IMR-90 (cell line): ENCODE measurements around the gene BACH1. TPM values are rescaled to one million over a fixed set of nuclear protein-coding genes. Genes with fewer than 3 reads are reported as not detected.
A peak's percentile ranks its signal among the peaks of the same experiment; 100 is the strongest.

ENCODE experiments used
- ATAC-seq: fragments of 200-7000 bp; cut with Tn5 transposase; 2 replicates; pipeline ENCODE4 v1.9.1; 2020; ENCODE audit warnings: low read depth, mild to moderate bottlenecking, moderate library complexity
- BruUV-seq: library from RNA; stranded (reverse); fragments of 400-500 nt; replicated peaks from 2 replicates; lab custom pipeline; 2021; lab: Mats Ljungman, UMichigan
- CTCF ChIA-PET: fragments of 300-600 bp; formaldehyde crosslinking; extraction: SDS; loops from one replicate; lab custom pipeline; 2021; ENCODE audit warnings: antibody characterized with exemption; lab: Yijun Ruan, JAX
- POLR2A ChIA-PET: fragments of 300-600 bp; sonication (Branson Sonifier 250); formaldehyde crosslinking; loops from one replicate; lab custom pipeline; 2022; ENCODE audit warnings: antibody characterized with exemption; ENCODE audit not compliant: unreplicated experiment; lab: Charles Lee
- DNase-seq: peaks from one replicate; pipeline ENCODE4 v3.0.0; 2013
- H2AFZ ChIP-seq: replicated peaks from 2 replicates; pipeline ENCODE3; 2013; ENCODE audit warnings: low read length, mild to moderate bottlenecking; ENCODE audit not compliant: poor library complexity
- H2AK5ac ChIP-seq: 2 replicates; pipeline ENCODE4 v1.6.1; 2013; ENCODE audit warnings: low read depth, low read length, inconsistent platforms
- H2AK9ac ChIP-seq: replicated peaks from 2 replicates; pipeline ENCODE3; 2013; ENCODE audit warnings: mild to moderate bottlenecking, low read depth, low read length, moderate library complexity; ENCODE audit not compliant: poor library complexity
- H2BK120ac ChIP-seq: 2 replicates; pipeline ENCODE4 v1.6.1; 2013; ENCODE audit warnings: low read depth, low read length, inconsistent platforms
- H2BK15ac ChIP-seq: 3 replicates; pipeline ENCODE4 v1.6.1; 2013; ENCODE audit warnings: low read depth, low read length, inconsistent platforms
- H2BK20ac ChIP-seq: 2 replicates; pipeline ENCODE4 v1.6.1; 2013; ENCODE audit warnings: low read depth, mild to moderate bottlenecking, inconsistent platforms, low read length, moderate library complexity
- H2BK5ac ChIP-seq: 2 replicates; pipeline ENCODE4 v1.6.1; 2013; ENCODE audit warnings: mild to moderate bottlenecking, low read depth, low read length, inconsistent platforms; ENCODE audit not compliant: poor library complexity, severe bottlenecking
- H3K14ac ChIP-seq: replicated peaks from 2 replicates; pipeline ENCODE4 v1.6.1; 2013; ENCODE audit warnings: low read depth, low read length, inconsistent platforms
- H3K18ac ChIP-seq: 2 replicates; pipeline ENCODE4 v1.6.1; 2013; ENCODE audit warnings: low read depth, low read length, control low read depth
- H3K23ac ChIP-seq: 2 replicates; pipeline ENCODE4 v1.6.1; 2013; ENCODE audit warnings: low read depth, low read length, inconsistent platforms
- H3K27ac ChIP-seq: 2 replicates; pipeline ENCODE4 v1.5.1; 2013; ENCODE audit warnings: mild to moderate bottlenecking, control low read depth, low read length; ENCODE audit not compliant: insufficient read depth
- H3K27me3 ChIP-seq: 2 replicates; pipeline ENCODE4 v1.6.1; 2013; ENCODE audit warnings: low read length; ENCODE audit not compliant: control insufficient read depth, insufficient read depth
- H3K36me3 ChIP-seq: 2 replicates; pipeline ENCODE4 v1.6.1; 2013; ENCODE audit warnings: low read length, mixed read lengths; ENCODE audit not compliant: control insufficient read depth, insufficient read depth
- H3K4ac ChIP-seq: 2 replicates; pipeline ENCODE4 v1.6.1; 2013; ENCODE audit warnings: low read depth, low read length, inconsistent platforms
- H3K4me1 ChIP-seq: 2 replicates; pipeline ENCODE4 v1.6.1; 2013; ENCODE audit warnings: low read length, mixed read lengths; ENCODE audit not compliant: control insufficient read depth, insufficient read depth
- H3K4me2 ChIP-seq: 2 replicates; pipeline ENCODE4 v1.6.1; 2013; ENCODE audit warnings: low read depth, mild to moderate bottlenecking, control low read depth, low read length, moderate library complexity
- H3K4me3 ChIP-seq: 2 replicates; pipeline ENCODE4 v1.5.1; 2013; ENCODE audit warnings: low read depth, mild to moderate bottlenecking, control low read depth, low read length, moderate library complexity; ENCODE audit not compliant: insufficient read depth
- H3K56ac ChIP-seq: 2 replicates; pipeline ENCODE4 v1.6.1; 2013; ENCODE audit warnings: low read length, inconsistent platforms; ENCODE audit not compliant: insufficient read depth; ENCODE audit errors: extremely low read depth
- H3K79me1 ChIP-seq, 2 experiments: 2 replicates each; pipeline ENCODE4 v1.6.1; 2013; ENCODE audit warnings: low read length in 2 of 2, inconsistent platforms in 1 of 2, low read depth in 1 of 2
- H3K9ac ChIP-seq: 2 replicates; pipeline ENCODE4 v1.6.1; 2013; ENCODE audit warnings: low read depth, low read length, control low read depth
- H3K9me1 ChIP-seq: 2 replicates; pipeline ENCODE4 v1.6.1; 2013; ENCODE audit warnings: low read length, inconsistent platforms; ENCODE audit not compliant: insufficient read depth
- H3K9me3 ChIP-seq: 2 replicates; pipeline ENCODE4 v1.6.1; 2013; ENCODE audit warnings: low read length; ENCODE audit not compliant: control insufficient read depth, insufficient read depth
- H4K20me1 ChIP-seq: 2 replicates; pipeline ENCODE4 v1.6.1; 2013; ENCODE audit warnings: low read length, inconsistent platforms; ENCODE audit not compliant: insufficient read depth
- H4K5ac ChIP-seq: 2 replicates; pipeline ENCODE4 v1.6.1; 2013; ENCODE audit warnings: mild to moderate bottlenecking, low read depth, low read length, control low read depth
- H4K8ac ChIP-seq, 2 experiments: 2 replicates each; pipeline ENCODE4 v1.6.1; 2013; ENCODE audit warnings: low read depth in 2 of 2, low read length in 2 of 2, control low read depth in 1 of 2, inconsistent platforms in 1 of 2
- H4K91ac ChIP-seq: 2 replicates; pipeline ENCODE4 v1.6.1; 2013; ENCODE audit warnings: low read depth, low read length, inconsistent platforms; ENCODE audit not compliant: insufficient read depth
- BHLHE40 ChIP-seq: fragments of 150-350 bp; IDR thresholded peaks from 2 replicates; pipeline ENCODE4 v1.6.1; 2016; ENCODE audit warnings: mild to moderate bottlenecking, low read depth, low read length
- CEBPB ChIP-seq: IDR thresholded peaks from 2 replicates; pipeline ENCODE4 v1.6.1; 2012; ENCODE audit warnings: low read depth, low read length, improper control_type of control experiment
- MAFK ChIP-seq: IDR thresholded peaks from 2 replicates; pipeline ENCODE4 v1.6.1; 2012; ENCODE audit warnings: low read depth, low read length, improper control_type of control experiment
- MAZ ChIP-seq: IDR thresholded peaks from 2 replicates; pipeline ENCODE4 v1.6.1; 2012; ENCODE audit warnings: low read depth, mild to moderate bottlenecking, low read length, improper control_type of control experiment, moderate library complexity, borderline replicate concordance
- MXI1 ChIP-seq: IDR thresholded peaks from 2 replicates; pipeline ENCODE4 v1.6.1; 2012; ENCODE audit warnings: low read depth, mild to moderate bottlenecking, low read length, moderate library complexity, borderline replicate concordance
- NFE2L2 ChIP-seq: fragments of 150-350 bp; IDR thresholded peaks from 2 replicates; pipeline ENCODE4 v1.6.1; 2016; ENCODE audit warnings: low read depth, mild to moderate bottlenecking, low read length
- POLR2A ChIP-seq: IDR thresholded peaks from 2 replicates; pipeline ENCODE4 v1.6.1; 2012; ENCODE audit warnings: mild to moderate bottlenecking, low read depth, low read length
- RAD21 ChIP-seq: IDR thresholded peaks from 2 replicates; pipeline ENCODE4 v1.6.1; 2012; ENCODE audit warnings: low read length, improper control_type of control experiment
- RCOR1 ChIP-seq: IDR thresholded peaks from 2 replicates; pipeline ENCODE4 v1.6.1; 2012; ENCODE audit warnings: mild to moderate bottlenecking, low read length, improper control_type of control experiment; ENCODE audit not compliant: insufficient replicate concordance
- RFX5 ChIP-seq: IDR thresholded peaks from 2 replicates; pipeline ENCODE4 v1.8.0; 2012; ENCODE audit warnings: low read depth, mild to moderate bottlenecking, low read length, moderate library complexity
- SMC3 ChIP-seq: fragments of 150-350 bp; IDR thresholded peaks from 2 replicates; pipeline ENCODE4 v1.6.1; 2016; ENCODE audit warnings: low read depth, mild to moderate bottlenecking, antibody characterized with exemption, low read length, moderate library complexity
- WGBS, 2 experiments: methylation state at CpG; one replicate each; pipeline versions ENCODE4 v1.1.5 to v1.1.7; 2013; ENCODE audit warnings: missing lambda C conversion rate in 2 of 2; ENCODE audit not compliant: insufficient read length in 1 of 2; ENCODE audit errors: extremely low coverage in 2 of 2; 5-methylcytosine and 5-hydroxymethylcytosine counted together
- dilution Hi-C: fragments of 300-500 bp; cut with HindIII; formaldehyde crosslinking; loops from one replicate; pipeline ENCODE4 v1.14.3; 2018; ENCODE audit warnings: low sequenced_read_pairs; ENCODE audit not compliant: unreplicated experiment
- in situ Hi-C: fragments of 300-500 bp; cut with MboI; formaldehyde crosslinking; loops from 3 replicates; pipeline ENCODE4 v1.14.3; 2019; ENCODE audit warnings: low sequenced_read_pairs, inconsistent platforms, mixed read lengths
- intact Hi-C: fragments of 100-400 bp; cut with micrococcal nuclease; formaldehyde crosslinking; loops from 2 replicates; pipeline ENCODE4 v1.10.0; 2022
- polyA plus RNA-seq, 3 experiments: library from polyadenylated mRNA; depleted of rRNA; stranded (reverse); fragments of >200 nt; gene quantifications; 2 replicates each; pipeline ENCODE4 v1.2.3, GENCODE V29; 2012; ENCODE audit warnings: low replicate concordance in 1 of 3
- total RNA-seq: library from RNA; depleted of rRNA; stranded (reverse); fragments of >200 nt; gene quantifications from 2 replicates; pipeline ENCODE4 v1.2.3, GENCODE V29; 2012
- TF ChIP-seq, protein P1 (sequence below): fragments of 150-350 bp; IDR thresholded peaks from 2 replicates; pipeline ENCODE4 v1.6.1; 2017; ENCODE audit warnings: mild to moderate bottlenecking, antibody characterized with exemption, low read length, low read depth
- TF ChIP-seq, protein P2 (sequence below): fragments of 150-350 bp; IDR thresholded peaks from 2 replicates; pipeline ENCODE4 v1.6.1; 2016; ENCODE audit warnings: low read depth, mild to moderate bottlenecking, low read length, moderate library complexity, borderline replicate concordance

BACH1 gene
- total and polyA plus RNA-seq, 2 of the 4 experiments (the other 2 are of a cell fraction), result 23.1 to 108 TPM

DNA sequence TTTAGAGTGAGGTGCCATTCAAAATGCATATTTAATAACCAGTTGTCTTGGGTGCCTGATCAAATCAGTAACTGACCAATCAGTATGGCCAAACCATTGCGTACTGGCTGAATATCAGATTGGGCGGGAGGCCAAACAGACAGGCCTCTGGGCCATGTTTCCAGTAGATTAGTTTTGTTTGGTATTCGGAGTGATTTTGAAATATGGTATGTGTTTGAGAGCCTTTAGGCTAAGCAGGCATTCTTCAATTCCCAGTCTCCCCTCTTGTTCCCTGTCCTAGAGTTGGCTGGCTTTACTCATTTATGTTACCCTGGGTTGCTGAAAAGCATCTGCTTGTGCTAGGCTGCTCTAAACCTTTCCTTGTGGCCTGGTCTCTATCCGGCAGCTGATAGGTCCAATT is 80.1 kb downstream of the BACH1 start:
- Histone ChIP-seq H2AFZ (no peak overlapping the region), H3K27me3 (no peaks in the 10 kb centered on the region), H3K9me1 (peaks cover 6% of the 10 kb centered on the region; the same call in 1 of the 2 replicates), H4K8ac (peak overlapping the region in 1 of 2 experiments; percentile 23; a peak in 1 of 4 replicates), H2BK5ac (peak overlapping the region; percentile 54), H3K36me3 (no peaks in the 10 kb centered on the region), H4K91ac (peak overlapping the region; percentile 9; the same call in 1 of the 2 replicates), H3K27ac (peak overlapping the region; percentile 61; the same call in 1 of the 2 replicates), H3K18ac (peak overlapping the region; percentile 51; the same call in 1 of the 2 replicates), H2AK5ac (no peak overlapping the region), H3K23ac (no peak overlapping the region), H3K4me3 (no peak overlapping the region), H2BK20ac (no peak overlapping the region), H3K9ac (no peak overlapping the region), H3K4ac (peak overlapping the region; percentile 20; the same call in 1 of the 2 replicates), H4K5ac (peak overlapping the region; percentile 34; the same call in 1 of the 2 replicates), H2BK15ac (no peak overlapping the region), H3K14ac (no peak overlapping the region; the same call in 1 of the 2 replicates), H3K79me1 (peaks cover 5 to 20% of the 10 kb centered on the region in 2 experiments; a peak in 1 of 4 replicates), H2AK9ac (no peak overlapping the region), H3K56ac (no peak overlapping the region), H2BK120ac (peak overlapping the region; percentile 31; the same call in 1 of the 2 replicates), H3K9me3 (no peaks in the 10 kb centered on the region), H4K20me1 (no peaks in the 10 kb centered on the region), H3K4me2 (no peak overlapping the region), H3K4me1 (peaks cover 15% of the 10 kb centered on the region)
- CTCF ChIA-PET, result no interaction called here
- ATAC-seq, result peak; percentile 75
- dilution Hi-C loops, result no loop called here
- intact Hi-C loops, result no loop called here
- in situ Hi-C loops, result no loop called here
- no TSS peak for BruUV-seq
- no CpG with 5 or more reads among the region's 4 CpGs for WGBS, 2 experiments
- TF ChIP-seq, protein P1, sequence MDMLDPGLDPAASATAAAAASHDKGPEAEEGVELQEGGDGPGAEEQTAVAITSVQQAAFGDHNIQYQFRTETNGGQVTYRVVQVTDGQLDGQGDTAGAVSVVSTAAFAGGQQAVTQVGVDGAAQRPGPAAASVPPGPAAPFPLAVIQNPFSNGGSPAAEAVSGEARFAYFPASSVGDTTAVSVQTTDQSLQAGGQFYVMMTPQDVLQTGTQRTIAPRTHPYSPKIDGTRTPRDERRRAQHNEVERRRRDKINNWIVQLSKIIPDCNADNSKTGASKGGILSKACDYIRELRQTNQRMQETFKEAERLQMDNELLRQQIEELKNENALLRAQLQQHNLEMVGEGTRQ, result no peak
- TF ChIP-seq BHLHE40 (no peak), RFX5 (no peak), RAD21 (no peak), NFE2L2 (no peak), SMC3 (no peak), MAZ (no peak), MAFK (no peak), RCOR1 (no peak), MXI1 (no peak), POLR2A (no peak), CEBPB (no peak)
- TF ChIP-seq, protein P2, sequence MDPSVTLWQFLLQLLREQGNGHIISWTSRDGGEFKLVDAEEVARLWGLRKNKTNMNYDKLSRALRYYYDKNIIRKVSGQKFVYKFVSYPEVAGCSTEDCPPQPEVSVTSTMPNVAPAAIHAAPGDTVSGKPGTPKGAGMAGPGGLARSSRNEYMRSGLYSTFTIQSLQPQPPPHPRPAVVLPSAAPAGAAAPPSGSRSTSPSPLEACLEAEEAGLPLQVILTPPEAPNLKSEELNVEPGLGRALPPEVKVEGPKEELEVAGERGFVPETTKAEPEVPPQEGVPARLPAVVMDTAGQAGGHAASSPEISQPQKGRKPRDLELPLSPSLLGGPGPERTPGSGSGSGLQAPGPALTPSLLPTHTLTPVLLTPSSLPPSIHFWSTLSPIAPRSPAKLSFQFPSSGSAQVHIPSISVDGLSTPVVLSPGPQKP, result no peak
- DNase-seq, result peak; percentile 56
- POLR2A ChIA-PET, result no interaction called here
